Liver (tissue), 9 donors: ENCODE measurements around the gene PLXDC2. TPM values are rescaled to one million over a fixed set of nuclear protein-coding genes. Genes with fewer than 3 reads are reported as not detected.

ENCODE experiments used
- DNase-seq: peaks from one replicate; pipeline ENCODE4 v3.0.0-alpha.2; 2017; ENCODE audit warnings: low spot score
- H3K27ac ChIP-seq, 2 donors: one replicate each; pipeline ENCODE4 v1.7.0; 2013; ENCODE audit warnings: inconsistent platforms in 2 of 2, low read length in 2 of 2, control low read depth in 1 of 2, low read depth in 1 of 2, mild to moderate bottlenecking in 1 of 2
- H3K27me3 ChIP-seq, 4 donors: one replicate each; pipeline versions ENCODE4 v1.6.1 to v1.7.0; 2013; ENCODE audit warnings: low read length in 3 of 4, inconsistent platforms in 1 of 4, mild to moderate bottlenecking in 1 of 4, moderate library complexity in 1 of 4; ENCODE audit not compliant: control insufficient read depth in 4 of 4, insufficient read depth in 4 of 4
- H3K36me3 ChIP-seq, 4 donors: one replicate each; pipeline versions ENCODE4 v1.6.1 to v1.7.0; 2013; ENCODE audit warnings: low read length in 3 of 4, mild to moderate bottlenecking in 3 of 4, low read depth in 1 of 4, moderate library complexity in 1 of 4; ENCODE audit not compliant: control insufficient read depth in 4 of 4, insufficient read depth in 3 of 4
- H3K4me1 ChIP-seq, 4 donors: one replicate each; pipeline versions ENCODE4 v1.6.1 to v1.7.0; 2013; ENCODE audit warnings: low read length in 3 of 4, mild to moderate bottlenecking in 3 of 4, moderate library complexity in 1 of 4; ENCODE audit not compliant: control insufficient read depth in 4 of 4, insufficient read depth in 4 of 4
- H3K4me3 ChIP-seq, 3 donors: one replicate each; pipeline versions ENCODE4 v1.6.1 to v1.7.0; 2013; ENCODE audit warnings: low read length in 3 of 3, control low read depth in 1 of 3, low read depth in 1 of 3, mild to moderate bottlenecking in 1 of 3
- H3K9ac ChIP-seq, 2 donors: one replicate each; pipeline ENCODE4 v1.7.0; 2013; ENCODE audit warnings: low read length in 2 of 2, mild to moderate bottlenecking in 2 of 2, moderate library complexity in 2 of 2, control low read depth in 1 of 2, low read depth in 1 of 2
- H3K9me3 ChIP-seq, 4 donors: one replicate each; pipeline versions ENCODE4 v1.6.1 to v1.7.0; 2013; ENCODE audit warnings: low read length in 3 of 4; ENCODE audit not compliant: control insufficient read depth in 4 of 4
- FOXA1 ChIP-seq: IDR thresholded peaks from 2 replicates; pipeline ENCODE4 v1.6.1; 2016; ENCODE audit warnings: antibody characterized with exemption
- FOXA2 ChIP-seq: IDR thresholded peaks from 2 replicates; pipeline ENCODE4 v1.6.1; 2016; ENCODE audit warnings: antibody characterized with exemption
- GABPA ChIP-seq, 2 donors: IDR thresholded peaks in 1 of 2; conservative IDR thresholded peaks in 1 of 2; 2 replicates each; pipeline ENCODE4 v1.6.1; 2016; ENCODE audit warnings: antibody characterized with exemption in 2 of 2, mild to moderate bottlenecking in 1 of 2, moderate library complexity in 1 of 2
- HNF4A ChIP-seq, 2 donors: conservative IDR thresholded peaks; 2 replicates each; pipeline ENCODE4 v1.6.1; 2016; ENCODE audit warnings: antibody characterized with exemption in 2 of 2, mild to moderate bottlenecking in 2 of 2
- HNF4G ChIP-seq: IDR thresholded peaks from 2 replicates; pipeline ENCODE4 v1.6.1; 2016; ENCODE audit warnings: antibody characterized with exemption
- JUND ChIP-seq, 2 donors: IDR thresholded peaks; 2 replicates each; pipeline ENCODE4 v1.6.1; 2016; ENCODE audit warnings: antibody characterized with exemption in 2 of 2
- MAX ChIP-seq: IDR thresholded peaks from 2 replicates; pipeline ENCODE4 v1.6.1; 2016; ENCODE audit warnings: antibody characterized with exemption
- NR2F2 ChIP-seq: IDR thresholded peaks from 2 replicates; pipeline ENCODE4 v1.6.1; 2016; ENCODE audit warnings: antibody characterized with exemption
- RAD21 ChIP-seq, 2 donors: IDR thresholded peaks; 2 replicates each; pipeline ENCODE4 v1.6.1; 2016; ENCODE audit warnings: antibody characterized with exemption in 2 of 2, mild to moderate bottlenecking in 2 of 2
- RXRA ChIP-seq, 2 donors: IDR thresholded peaks; 2 replicates each; pipeline ENCODE4 v1.6.1; 2017 to 2018; ENCODE audit warnings: antibody characterized with exemption in 2 of 2, mild to moderate bottlenecking in 1 of 2
- TAF1 ChIP-seq: conservative IDR thresholded peaks from 2 replicates; pipeline ENCODE4 v1.6.1; 2016; ENCODE audit warnings: antibody characterized with exemption, mild to moderate bottlenecking
- YY1 ChIP-seq: IDR thresholded peaks from 2 replicates; pipeline ENCODE4 v1.6.1; 2016; ENCODE audit warnings: antibody characterized with exemption, mild to moderate bottlenecking
- WGBS: extraction: QIAGEN DNeasy Blood & Tissue Kit; methylation state at CpG from one replicate; pipeline ENCODE4 v1.1.7; 2013; 5-methylcytosine and 5-hydroxymethylcytosine counted together
- polyA plus RNA-seq, 2 donors: library from polyadenylated mRNA; stranded (reverse) in 1 of 2; unstranded in 1 of 2; fragments of 200-250 nt in 1 of 2; fragments of >200 nt in 1 of 2; fragmentation: Nextera tagmentation in 1 of 2; extraction: Ambion mirVana in 1 of 2; gene quantifications; one replicate each; pipeline versions ENCODE4 v1.2.1 to v1.2.3, GENCODE V29; 2013 to 2015
- total RNA-seq, 2 donors: library from RNA; depleted of rRNA; stranded (reverse); fragments of >200 nt; gene quantifications; one replicate each; pipeline ENCODE4 v1.2.3, GENCODE V29; 2014
- TF ChIP-seq, protein P1 (sequence below): IDR thresholded peaks from 2 replicates; pipeline ENCODE4 v1.6.1; 2016; ENCODE audit warnings: antibody characterized with exemption, mild to moderate bottlenecking
- TF ChIP-seq, protein P2 (sequence below): fragments of 150-350 bp; IDR thresholded peaks from 2 replicates; pipeline ENCODE4 v1.5.1; 2017; ENCODE audit warnings: improper control_type of control experiment, low read depth, low read length; ENCODE audit not compliant: missing input control
- TF ChIP-seq, protein P3 (sequence below): IDR thresholded peaks from 2 replicates; pipeline ENCODE4 v1.6.1; 2016; ENCODE audit warnings: antibody characterized with exemption
- donor health status: healthy.
- donor health status: healthy.
- donor health status: healthy.
- donor health status: healthy.
- donor health status: healthy.

Gene PLXDC2
- total and polyA plus RNA-seq, 4 donors: 1.4 to 5.1 (median 2.4) TPM

GRCh38 chr10:19970256-19970655, 154.0 kb downstream of the PLXDC2 start:
- 88% methylated on average over 2 of the region's 2 CpGs for WGBS
- Histone ChIP-seq H3K4me1 (peaks cover 0 to 5% (median 0%) of the 10 kb centered on the region in 4 donors), H3K36me3 (no peaks in the 10 kb centered on the region), H3K9me3 (no peaks in the 10 kb centered on the region), H3K4me3 (no peak overlapping the region), H3K27ac (no peak overlapping the region), H3K27me3 (no peaks in the 10 kb centered on the region), H3K9ac (no peak overlapping the region)
- DNase-seq: no peak
- TF ChIP-seq GABPA (IDR thresholded peaks at IDR 0.05 in 1 of 2, conservative IDR thresholded peaks at IDR 0.05 in 1 of 2) (no peak), FOXA1 (no peak), YY1 (no peak), JUND (IDR thresholded peaks at IDR 0.05) (no peak), RXRA (IDR thresholded peaks at IDR 0.05) (no peak), NR2F2 (no peak), TAF1 (no peak), RAD21 (IDR thresholded peaks at IDR 0.05) (no peak), FOXA2 (no peak)
- TF ChIP-seq, protein P1, sequence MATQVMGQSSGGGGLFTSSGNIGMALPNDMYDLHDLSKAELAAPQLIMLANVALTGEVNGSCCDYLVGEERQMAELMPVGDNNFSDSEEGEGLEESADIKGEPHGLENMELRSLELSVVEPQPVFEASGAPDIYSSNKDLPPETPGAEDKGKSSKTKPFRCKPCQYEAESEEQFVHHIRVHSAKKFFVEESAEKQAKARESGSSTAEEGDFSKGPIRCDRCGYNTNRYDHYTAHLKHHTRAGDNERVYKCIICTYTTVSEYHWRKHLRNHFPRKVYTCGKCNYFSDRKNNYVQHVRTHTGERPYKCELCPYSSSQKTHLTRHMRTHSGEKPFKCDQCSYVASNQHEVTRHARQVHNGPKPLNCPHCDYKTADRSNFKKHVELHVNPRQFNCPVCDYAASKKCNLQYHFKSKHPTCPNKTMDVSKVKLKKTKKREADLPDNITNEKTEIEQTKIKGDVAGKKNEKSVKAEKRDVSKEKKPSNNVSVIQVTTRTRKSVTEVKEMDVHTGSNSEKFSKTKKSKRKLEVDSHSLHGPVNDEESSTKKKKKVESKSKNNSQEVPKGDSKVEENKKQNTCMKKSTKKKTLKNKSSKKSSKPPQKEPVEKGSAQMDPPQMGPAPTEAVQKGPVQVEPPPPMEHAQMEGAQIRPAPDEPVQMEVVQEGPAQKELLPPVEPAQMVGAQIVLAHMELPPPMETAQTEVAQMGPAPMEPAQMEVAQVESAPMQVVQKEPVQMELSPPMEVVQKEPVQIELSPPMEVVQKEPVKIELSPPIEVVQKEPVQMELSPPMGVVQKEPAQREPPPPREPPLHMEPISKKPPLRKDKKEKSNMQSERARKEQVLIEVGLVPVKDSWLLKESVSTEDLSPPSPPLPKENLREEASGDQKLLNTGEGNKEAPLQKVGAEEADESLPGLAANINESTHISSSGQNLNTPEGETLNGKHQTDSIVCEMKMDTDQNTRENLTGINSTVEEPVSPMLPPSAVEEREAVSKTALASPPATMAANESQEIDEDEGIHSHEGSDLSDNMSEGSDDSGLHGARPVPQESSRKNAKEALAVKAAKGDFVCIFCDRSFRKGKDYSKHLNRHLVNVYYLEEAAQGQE: no peak
- TF ChIP-seq, protein P2, sequence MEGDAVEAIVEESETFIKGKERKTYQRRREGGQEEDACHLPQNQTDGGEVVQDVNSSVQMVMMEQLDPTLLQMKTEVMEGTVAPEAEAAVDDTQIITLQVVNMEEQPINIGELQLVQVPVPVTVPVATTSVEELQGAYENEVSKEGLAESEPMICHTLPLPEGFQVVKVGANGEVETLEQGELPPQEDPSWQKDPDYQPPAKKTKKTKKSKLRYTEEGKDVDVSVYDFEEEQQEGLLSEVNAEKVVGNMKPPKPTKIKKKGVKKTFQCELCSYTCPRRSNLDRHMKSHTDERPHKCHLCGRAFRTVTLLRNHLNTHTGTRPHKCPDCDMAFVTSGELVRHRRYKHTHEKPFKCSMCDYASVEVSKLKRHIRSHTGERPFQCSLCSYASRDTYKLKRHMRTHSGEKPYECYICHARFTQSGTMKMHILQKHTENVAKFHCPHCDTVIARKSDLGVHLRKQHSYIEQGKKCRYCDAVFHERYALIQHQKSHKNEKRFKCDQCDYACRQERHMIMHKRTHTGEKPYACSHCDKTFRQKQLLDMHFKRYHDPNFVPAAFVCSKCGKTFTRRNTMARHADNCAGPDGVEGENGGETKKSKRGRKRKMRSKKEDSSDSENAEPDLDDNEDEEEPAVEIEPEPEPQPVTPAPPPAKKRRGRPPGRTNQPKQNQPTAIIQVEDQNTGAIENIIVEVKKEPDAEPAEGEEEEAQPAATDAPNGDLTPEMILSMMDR: no peak
- TF ChIP-seq, protein P3, sequence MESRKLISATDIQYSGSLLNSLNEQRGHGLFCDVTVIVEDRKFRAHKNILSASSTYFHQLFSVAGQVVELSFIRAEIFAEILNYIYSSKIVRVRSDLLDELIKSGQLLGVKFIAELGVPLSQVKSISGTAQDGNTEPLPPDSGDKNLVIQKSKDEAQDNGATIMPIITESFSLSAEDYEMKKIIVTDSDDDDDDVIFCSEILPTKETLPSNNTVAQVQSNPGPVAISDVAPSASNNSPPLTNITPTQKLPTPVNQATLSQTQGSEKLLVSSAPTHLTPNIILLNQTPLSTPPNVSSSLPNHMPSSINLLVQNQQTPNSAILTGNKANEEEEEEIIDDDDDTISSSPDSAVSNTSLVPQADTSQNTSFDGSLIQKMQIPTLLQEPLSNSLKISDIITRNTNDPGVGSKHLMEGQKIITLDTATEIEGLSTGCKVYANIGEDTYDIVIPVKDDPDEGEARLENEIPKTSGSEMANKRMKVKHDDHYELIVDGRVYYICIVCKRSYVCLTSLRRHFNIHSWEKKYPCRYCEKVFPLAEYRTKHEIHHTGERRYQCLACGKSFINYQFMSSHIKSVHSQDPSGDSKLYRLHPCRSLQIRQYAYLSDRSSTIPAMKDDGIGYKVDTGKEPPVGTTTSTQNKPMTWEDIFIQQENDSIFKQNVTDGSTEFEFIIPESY: no peak

GRCh38 chr10:19970717-19971116, 154.5 kb downstream of the PLXDC2 start:
- Histone ChIP-seq H3K4me1 (peaks cover 0 to 5% (median 0%) of the 10 kb centered on the region in 4 donors), H3K4me3 (no peak overlapping the region), H3K9ac (no peak overlapping the region), H3K27me3 (no peaks in the 10 kb centered on the region), H3K36me3 (no peaks in the 10 kb centered on the region), H3K9me3 (no peaks in the 10 kb centered on the region), H3K27ac (no peak overlapping the region)
- WGBS: 92% methylated on average over 4 of the region's 4 CpGs
- TF ChIP-seq HNF4A (conservative IDR thresholded peaks at IDR 0.05): no peak
- no peak for TF ChIP-seq HNF4G
- no peak for TF ChIP-seq MAX
- no peak for TF ChIP-seq FOXA1
- no peak for TF ChIP-seq JUND (IDR thresholded peaks at IDR 0.05)
- no peak for TF ChIP-seq RXRA (IDR thresholded peaks at IDR 0.05)
- TF ChIP-seq RAD21 (IDR thresholded peaks at IDR 0.05): no peak
- no peak for TF ChIP-seq GABPA (IDR thresholded peaks at IDR 0.05 in 1 of 2, conservative IDR thresholded peaks at IDR 0.05 in 1 of 2)
- DNase-seq: no peak
